C4-2B (cell line): ENCODE measurements around the gene ANKLE1.

ENCODE experiments used
- H3K27ac ChIP-seq: fragments of 450-650 bp; 2 replicates; pipeline ENCODE4 v1.5.1; 2017
- ZFX ChIP-seq: fragments of 450-650 bp; IDR thresholded peaks from 2 replicates; pipeline ENCODE4 v1.6.1; 2017
- TF ChIP-seq, protein P1 (sequence below): fragments of 450-650 bp; conservative IDR thresholded peaks from 2 replicates; pipeline ENCODE4 v1.5.1; 2017; ENCODE audit warnings: mild to moderate bottlenecking

Gene ANKLE1

GRCh38 chr19:17244618-17245534 is 36.8 kb upstream of the ANKLE1 start:
- peak overlapping the region; percentile 98 for H3K27ac ChIP-seq
- TF ChIP-seq, protein P1, sequence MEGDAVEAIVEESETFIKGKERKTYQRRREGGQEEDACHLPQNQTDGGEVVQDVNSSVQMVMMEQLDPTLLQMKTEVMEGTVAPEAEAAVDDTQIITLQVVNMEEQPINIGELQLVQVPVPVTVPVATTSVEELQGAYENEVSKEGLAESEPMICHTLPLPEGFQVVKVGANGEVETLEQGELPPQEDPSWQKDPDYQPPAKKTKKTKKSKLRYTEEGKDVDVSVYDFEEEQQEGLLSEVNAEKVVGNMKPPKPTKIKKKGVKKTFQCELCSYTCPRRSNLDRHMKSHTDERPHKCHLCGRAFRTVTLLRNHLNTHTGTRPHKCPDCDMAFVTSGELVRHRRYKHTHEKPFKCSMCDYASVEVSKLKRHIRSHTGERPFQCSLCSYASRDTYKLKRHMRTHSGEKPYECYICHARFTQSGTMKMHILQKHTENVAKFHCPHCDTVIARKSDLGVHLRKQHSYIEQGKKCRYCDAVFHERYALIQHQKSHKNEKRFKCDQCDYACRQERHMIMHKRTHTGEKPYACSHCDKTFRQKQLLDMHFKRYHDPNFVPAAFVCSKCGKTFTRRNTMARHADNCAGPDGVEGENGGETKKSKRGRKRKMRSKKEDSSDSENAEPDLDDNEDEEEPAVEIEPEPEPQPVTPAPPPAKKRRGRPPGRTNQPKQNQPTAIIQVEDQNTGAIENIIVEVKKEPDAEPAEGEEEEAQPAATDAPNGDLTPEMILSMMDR, result no peak
- TF ChIP-seq ZFX, result no peak

DNA sequence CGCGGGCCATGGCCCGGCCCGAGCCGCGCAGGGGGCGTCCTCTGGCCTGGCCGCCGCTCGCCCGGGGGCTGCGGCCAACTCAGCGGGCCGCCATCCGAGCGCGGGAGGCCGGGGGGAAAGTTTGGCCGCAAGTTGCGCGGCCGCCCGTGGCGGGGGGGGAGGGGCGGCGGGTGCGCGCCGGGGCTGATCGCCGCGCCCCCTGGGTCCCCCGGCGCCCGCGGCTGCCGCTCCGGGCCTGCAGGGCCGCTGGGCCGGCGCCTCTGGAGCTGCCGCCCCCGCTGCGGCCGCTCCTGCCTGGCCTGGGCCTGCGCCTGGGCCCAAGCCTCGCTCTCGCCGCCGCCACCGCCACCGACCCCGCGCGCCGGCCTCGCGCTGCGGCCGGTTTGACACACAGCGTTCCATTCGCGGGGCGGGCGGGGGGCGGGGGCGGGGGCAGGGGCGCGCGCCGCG is 36.1 kb upstream of the ANKLE1 start, which contains the start of gene NR2F6:
Gene NR2F6, minus strand, starts transcription at position 385 of the 450 bp plus-strand sequence. CDS start 699 bp downstream, outside the sequence.
- H3K27ac ChIP-seq, result peak within 1 kb of the TSS; percentile 98
- peak; percentile 72; the same call in 1 of the 2 replicates for TF ChIP-seq ZFX
- TF ChIP-seq, protein P1, result no peak

DNA sequence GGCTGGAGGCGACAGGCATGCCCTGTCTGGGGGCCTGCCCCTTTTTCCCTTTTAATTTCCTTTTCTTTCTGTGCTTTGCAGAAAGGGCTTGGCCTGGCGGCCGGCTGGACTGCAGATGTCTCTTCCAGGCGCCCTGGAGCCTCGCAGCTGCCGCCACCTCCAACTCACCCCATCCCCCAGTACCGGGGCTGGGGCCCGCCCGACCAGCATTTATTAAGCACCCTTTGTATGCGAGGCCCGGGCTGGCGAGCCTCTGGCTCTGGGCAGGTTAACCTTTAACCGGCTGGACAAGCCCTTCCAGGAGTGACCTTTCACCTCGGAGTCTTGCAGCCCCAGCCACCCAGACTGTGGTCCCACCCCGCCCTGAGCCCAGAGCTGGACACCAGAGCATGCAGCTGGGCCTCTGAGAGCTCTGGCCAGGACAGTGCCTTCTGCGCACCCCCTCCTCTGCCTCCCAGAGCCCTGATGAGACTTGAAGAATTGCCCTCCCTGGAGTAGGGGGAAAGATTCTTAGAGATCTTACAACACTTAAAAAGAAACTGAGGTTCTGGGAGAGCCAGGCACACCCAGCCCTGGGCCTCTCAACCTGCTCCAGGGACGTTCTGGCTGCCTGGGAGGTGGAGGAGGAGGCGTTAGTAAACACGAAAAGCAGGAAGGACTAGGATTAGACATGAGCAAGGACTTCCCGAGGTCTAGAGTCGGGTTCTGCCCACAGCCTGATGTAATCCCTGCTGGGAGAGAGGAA is 34.8 kb upstream of the ANKLE1 start:
- TF ChIP-seq, protein P1, result no peak
- no peak for TF ChIP-seq ZFX
- peak overlapping the region; percentile 98 for H3K27ac ChIP-seq

GRCh38 chr19:17248011-17248776 is 33.5 kb upstream of the ANKLE1 start:
- TF ChIP-seq ZFX, result no peak
- TF ChIP-seq, protein P1, result no peak

GRCh38 chr19:17249887-17250548 is 31.7 kb upstream of the ANKLE1 start:
- H3K27ac ChIP-seq, result no peak overlapping the region
- TF ChIP-seq, protein P1, result no peak
- TF ChIP-seq ZFX, result no peak

More at GRCh38 chr19:17248011-17248776, 33.5 kb upstream of the ANKLE1 start:
- H3K27ac ChIP-seq, result no peak overlapping the region

- no peak overlapping the region for H3K27ac ChIP-seq
- TF ChIP-seq, protein P1, result no peak
- TF ChIP-seq ZFX, result no peak
Observed at GRCh38 chr19:17254636-17255035, 27.1 kb upstream of the ANKLE1 start.
